IMR-90 (cell line): ENCODE results near the gene RHOD. TPM values are rescaled to one million over a fixed set of nuclear protein-coding genes. Genes with fewer than 3 reads are reported as not detected.

ENCODE experiments used
- ATAC-seq: fragments of 200-7000 bp; cut with Tn5 transposase; 2 replicates; pipeline ENCODE4 v1.9.1; 2020; ENCODE audit warnings: low read depth, mild to moderate bottlenecking, moderate library complexity
- BruUV-seq: library from RNA; stranded (reverse); fragments of 400-500 nt; replicated peaks from 2 replicates; lab custom pipeline; 2021; lab: Mats Ljungman, UMichigan
- CTCF ChIA-PET: fragments of 300-600 bp; formaldehyde crosslinking; extraction: SDS; loops from one replicate; lab custom pipeline; 2021; ENCODE audit warnings: antibody characterized with exemption; lab: Yijun Ruan, JAX
- POLR2A ChIA-PET: fragments of 300-600 bp; sonication (Branson Sonifier 250); formaldehyde crosslinking; loops from one replicate; lab custom pipeline; 2022; ENCODE audit warnings: antibody characterized with exemption; ENCODE audit not compliant: unreplicated experiment; lab: Charles Lee
- DNase-seq: peaks from one replicate; pipeline ENCODE4 v3.0.0; 2013
- H2AFZ ChIP-seq: replicated peaks from 2 replicates; pipeline ENCODE3; 2013; ENCODE audit warnings: low read length, mild to moderate bottlenecking; ENCODE audit not compliant: poor library complexity
- H2AK5ac ChIP-seq: 2 replicates; pipeline ENCODE4 v1.6.1; 2013; ENCODE audit warnings: low read depth, low read length, inconsistent platforms
- H2AK9ac ChIP-seq: replicated peaks from 2 replicates; pipeline ENCODE3; 2013; ENCODE audit warnings: mild to moderate bottlenecking, low read depth, low read length, moderate library complexity; ENCODE audit not compliant: poor library complexity
- H2BK120ac ChIP-seq: 2 replicates; pipeline ENCODE4 v1.6.1; 2013; ENCODE audit warnings: low read depth, low read length, inconsistent platforms
- H2BK15ac ChIP-seq: 3 replicates; pipeline ENCODE4 v1.6.1; 2013; ENCODE audit warnings: low read depth, low read length, inconsistent platforms
- H2BK20ac ChIP-seq: 2 replicates; pipeline ENCODE4 v1.6.1; 2013; ENCODE audit warnings: low read depth, mild to moderate bottlenecking, inconsistent platforms, low read length, moderate library complexity
- H2BK5ac ChIP-seq: 2 replicates; pipeline ENCODE4 v1.6.1; 2013; ENCODE audit warnings: mild to moderate bottlenecking, low read depth, low read length, inconsistent platforms; ENCODE audit not compliant: poor library complexity, severe bottlenecking
- H3K14ac ChIP-seq: replicated peaks from 2 replicates; pipeline ENCODE4 v1.6.1; 2013; ENCODE audit warnings: low read depth, low read length, inconsistent platforms
- H3K18ac ChIP-seq: 2 replicates; pipeline ENCODE4 v1.6.1; 2013; ENCODE audit warnings: low read depth, low read length, control low read depth
- H3K23ac ChIP-seq: 2 replicates; pipeline ENCODE4 v1.6.1; 2013; ENCODE audit warnings: low read depth, low read length, inconsistent platforms
- H3K27ac ChIP-seq: 2 replicates; pipeline ENCODE4 v1.5.1; 2013; ENCODE audit warnings: mild to moderate bottlenecking, control low read depth, low read length; ENCODE audit not compliant: insufficient read depth
- H3K27me3 ChIP-seq: 2 replicates; pipeline ENCODE4 v1.6.1; 2013; ENCODE audit warnings: low read length; ENCODE audit not compliant: control insufficient read depth, insufficient read depth
- H3K36me3 ChIP-seq: 2 replicates; pipeline ENCODE4 v1.6.1; 2013; ENCODE audit warnings: low read length, mixed read lengths; ENCODE audit not compliant: control insufficient read depth, insufficient read depth
- H3K4ac ChIP-seq: 2 replicates; pipeline ENCODE4 v1.6.1; 2013; ENCODE audit warnings: low read depth, low read length, inconsistent platforms
- H3K4me1 ChIP-seq: 2 replicates; pipeline ENCODE4 v1.6.1; 2013; ENCODE audit warnings: low read length, mixed read lengths; ENCODE audit not compliant: control insufficient read depth, insufficient read depth
- H3K4me2 ChIP-seq: 2 replicates; pipeline ENCODE4 v1.6.1; 2013; ENCODE audit warnings: low read depth, mild to moderate bottlenecking, control low read depth, low read length, moderate library complexity
- H3K4me3 ChIP-seq: 2 replicates; pipeline ENCODE4 v1.5.1; 2013; ENCODE audit warnings: low read depth, mild to moderate bottlenecking, control low read depth, low read length, moderate library complexity; ENCODE audit not compliant: insufficient read depth
- H3K56ac ChIP-seq: 2 replicates; pipeline ENCODE4 v1.6.1; 2013; ENCODE audit warnings: low read length, inconsistent platforms; ENCODE audit not compliant: insufficient read depth; ENCODE audit errors: extremely low read depth
- H3K79me1 ChIP-seq, 2 experiments: 2 replicates each; pipeline ENCODE4 v1.6.1; 2013; ENCODE audit warnings: low read length in 2 of 2, inconsistent platforms in 1 of 2, low read depth in 1 of 2
- H3K9ac ChIP-seq: 2 replicates; pipeline ENCODE4 v1.6.1; 2013; ENCODE audit warnings: low read depth, low read length, control low read depth
- H3K9me1 ChIP-seq: 2 replicates; pipeline ENCODE4 v1.6.1; 2013; ENCODE audit warnings: low read length, inconsistent platforms; ENCODE audit not compliant: insufficient read depth
- H3K9me3 ChIP-seq: 2 replicates; pipeline ENCODE4 v1.6.1; 2013; ENCODE audit warnings: low read length; ENCODE audit not compliant: control insufficient read depth, insufficient read depth
- H4K20me1 ChIP-seq: 2 replicates; pipeline ENCODE4 v1.6.1; 2013; ENCODE audit warnings: low read length, inconsistent platforms; ENCODE audit not compliant: insufficient read depth
- H4K5ac ChIP-seq: 2 replicates; pipeline ENCODE4 v1.6.1; 2013; ENCODE audit warnings: mild to moderate bottlenecking, low read depth, low read length, control low read depth
- H4K8ac ChIP-seq, 2 experiments: 2 replicates each; pipeline ENCODE4 v1.6.1; 2013; ENCODE audit warnings: low read depth in 2 of 2, low read length in 2 of 2, control low read depth in 1 of 2, inconsistent platforms in 1 of 2
- H4K91ac ChIP-seq: 2 replicates; pipeline ENCODE4 v1.6.1; 2013; ENCODE audit warnings: low read depth, low read length, inconsistent platforms; ENCODE audit not compliant: insufficient read depth
- CTCF ChIP-seq: conservative IDR thresholded peaks from 2 replicates; pipeline ENCODE4 v1.5.1; 2012; ENCODE audit warnings: mild to moderate bottlenecking, low read depth, low read length, improper control_type of control experiment
- ELK1 ChIP-seq: fragments of 150-350 bp; IDR thresholded peaks from 2 replicates; pipeline ENCODE4 v1.6.1; 2016; ENCODE audit warnings: low read depth, mild to moderate bottlenecking, low read length, moderate library complexity, borderline replicate concordance
- POLR2A ChIP-seq: IDR thresholded peaks from 2 replicates; pipeline ENCODE4 v1.6.1; 2012; ENCODE audit warnings: mild to moderate bottlenecking, low read depth, low read length
- SMC3 ChIP-seq: fragments of 150-350 bp; IDR thresholded peaks from 2 replicates; pipeline ENCODE4 v1.6.1; 2016; ENCODE audit warnings: low read depth, mild to moderate bottlenecking, antibody characterized with exemption, low read length, moderate library complexity
- USF2 ChIP-seq: fragments of 150-350 bp; IDR thresholded peaks from 2 replicates; pipeline ENCODE4 v1.6.1; 2017; ENCODE audit warnings: mild to moderate bottlenecking, antibody characterized with exemption, low read length, low read depth
- WGBS, 2 experiments: methylation state at CpG; one replicate each; pipeline versions ENCODE4 v1.1.5 to v1.1.7; 2013; ENCODE audit warnings: missing lambda C conversion rate in 2 of 2; ENCODE audit not compliant: insufficient read length in 1 of 2; ENCODE audit errors: extremely low coverage in 2 of 2; 5-methylcytosine and 5-hydroxymethylcytosine counted together
- dilution Hi-C: fragments of 300-500 bp; cut with HindIII; formaldehyde crosslinking; loops from one replicate; pipeline ENCODE4 v1.14.3; 2018; ENCODE audit warnings: low sequenced_read_pairs; ENCODE audit not compliant: unreplicated experiment
- in situ Hi-C: fragments of 300-500 bp; cut with MboI; formaldehyde crosslinking; loops from 3 replicates; pipeline ENCODE4 v1.14.3; 2019; ENCODE audit warnings: low sequenced_read_pairs, inconsistent platforms, mixed read lengths
- intact Hi-C: fragments of 100-400 bp; cut with micrococcal nuclease; formaldehyde crosslinking; loops from 2 replicates; pipeline ENCODE4 v1.10.0; 2022
- polyA plus RNA-seq, 3 experiments: library from polyadenylated mRNA; depleted of rRNA; stranded (reverse); fragments of >200 nt; gene quantifications; 2 replicates each; pipeline ENCODE4 v1.2.3, GENCODE V29; 2012; ENCODE audit warnings: low replicate concordance in 1 of 3
- total RNA-seq: library from RNA; depleted of rRNA; stranded (reverse); fragments of >200 nt; gene quantifications from 2 replicates; pipeline ENCODE4 v1.2.3, GENCODE V29; 2012

The RHOD gene
- total and polyA plus RNA-seq, 2 of the 4 experiments (the other 2 are of a cell fraction): 4.7 to 10.9 TPM

GRCh38 chr11:67059671-67060070, 3.0 kb downstream of the RHOD start:
- dilution Hi-C loops: no loop called here
- H4K8ac ChIP-seq: no peak overlapping the region
- WGBS, 2 experiments: 100% methylated on average over 1 of the region's 3 CpGs; no CpG with 5 or more reads in 1 of the 2 experiments
- H2BK20ac ChIP-seq: no peak overlapping the region
- H3K18ac ChIP-seq: no peak overlapping the region
- no peak for ATAC-seq
- POLR2A ChIA-PET: no interaction called here
- H3K56ac ChIP-seq: no peak overlapping the region
- 0 out of 2 replicates have a peak overlapping the region, but pooled peaks have one; percentile 24 for H2AK5ac ChIP-seq
- H3K4me1 ChIP-seq: peaks cover 16% of the 10 kb centered on the region
- H3K4me3 ChIP-seq: no peak overlapping the region
- no peaks in the 10 kb centered on the region for H3K27me3 ChIP-seq
- H3K9ac ChIP-seq: no peak overlapping the region
- peaks cover 8% of the 10 kb centered on the region for H3K9me1 ChIP-seq
- no peak overlapping the region; the same call in 1 of the 2 replicates for H3K14ac ChIP-seq
- no peak overlapping the region for H2AK9ac ChIP-seq
- no peak for TF ChIP-seq CTCF
- no peak for TF ChIP-seq SMC3
- no peak for TF ChIP-seq ELK1
- TF ChIP-seq USF2: no peak
- TF ChIP-seq POLR2A: no peak
- no peaks in the 10 kb centered on the region for H3K36me3 ChIP-seq
- intact Hi-C loops: no loop called here
- H3K27ac ChIP-seq: no peak overlapping the region
- in situ Hi-C loops: no loop called here
- H4K20me1 ChIP-seq: no peaks in the 10 kb centered on the region; the same call in 1 of the 2 replicates
- no peak overlapping the region for H3K23ac ChIP-seq
- H2BK15ac ChIP-seq: no peak overlapping the region
- H2BK5ac ChIP-seq: no peak overlapping the region
- H3K79me1 ChIP-seq: 0 out of 4 replicates have a peak, but pooled peaks cover 0 to 11% of the 10 kb centered on the region in 2 experiments
- H3K4ac ChIP-seq: no peak overlapping the region
- no peak overlapping the region for H4K91ac ChIP-seq
- CTCF ChIA-PET: no interaction called here
- no peaks in the 10 kb centered on the region for H3K9me3 ChIP-seq
- no peak overlapping the region for H2BK120ac ChIP-seq
- DNase-seq: no peak
- H3K4me2 ChIP-seq: no peak overlapping the region
- BruUV-seq: no TSS peak
- no peak overlapping the region for H4K5ac ChIP-seq
- peak overlapping the region; percentile 32 for H2AFZ ChIP-seq
